DOHH2 (cell line): Measurements from ENCODE around the gene ATP6V0B.

ENCODE experiments used
- EZH2phosphoT487 ChIP-seq: fragments of 200-600 bp; sonication (generic); IDR thresholded peaks from 2 replicates; pipeline ENCODE4 v1.6.1; 2017; ENCODE audit warnings: borderline replicate concordance, mild to moderate bottlenecking, antibody characterized with exemption, low read length, moderate library complexity, mixed read lengths
- TF ChIP-seq, protein P1 (sequence below): fragments of 200-600 bp; sonication (generic); IDR thresholded peaks from one replicate; pipeline ENCODE4 v1.5.1; 2014; ENCODE audit warnings: antibody characterized with exemption, mild to moderate bottlenecking, low read depth, low read length; ENCODE audit not compliant: poor library complexity, severe bottlenecking

DNA sequence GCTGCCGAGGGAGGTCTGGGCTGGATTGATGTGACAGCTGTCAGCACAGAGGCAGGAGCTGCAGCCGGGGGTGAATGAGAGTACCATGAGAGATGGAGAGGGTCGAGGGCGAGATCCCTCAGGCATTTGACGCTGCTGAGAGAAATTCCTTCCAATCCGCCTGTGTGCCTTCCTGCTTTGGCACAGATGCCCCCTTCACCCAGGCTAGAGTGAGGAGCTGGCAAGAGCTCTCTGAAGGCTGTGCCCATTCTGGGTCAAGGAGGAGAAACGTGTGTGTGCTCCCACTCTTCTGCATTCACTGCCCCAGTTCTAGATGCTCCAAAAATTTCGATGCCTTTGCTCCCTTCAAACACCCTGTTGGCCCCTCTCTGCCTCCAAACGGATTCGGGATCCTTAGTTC, 36.4 kb upstream of the ATP6V0B start:
- TF ChIP-seq, protein P1, sequence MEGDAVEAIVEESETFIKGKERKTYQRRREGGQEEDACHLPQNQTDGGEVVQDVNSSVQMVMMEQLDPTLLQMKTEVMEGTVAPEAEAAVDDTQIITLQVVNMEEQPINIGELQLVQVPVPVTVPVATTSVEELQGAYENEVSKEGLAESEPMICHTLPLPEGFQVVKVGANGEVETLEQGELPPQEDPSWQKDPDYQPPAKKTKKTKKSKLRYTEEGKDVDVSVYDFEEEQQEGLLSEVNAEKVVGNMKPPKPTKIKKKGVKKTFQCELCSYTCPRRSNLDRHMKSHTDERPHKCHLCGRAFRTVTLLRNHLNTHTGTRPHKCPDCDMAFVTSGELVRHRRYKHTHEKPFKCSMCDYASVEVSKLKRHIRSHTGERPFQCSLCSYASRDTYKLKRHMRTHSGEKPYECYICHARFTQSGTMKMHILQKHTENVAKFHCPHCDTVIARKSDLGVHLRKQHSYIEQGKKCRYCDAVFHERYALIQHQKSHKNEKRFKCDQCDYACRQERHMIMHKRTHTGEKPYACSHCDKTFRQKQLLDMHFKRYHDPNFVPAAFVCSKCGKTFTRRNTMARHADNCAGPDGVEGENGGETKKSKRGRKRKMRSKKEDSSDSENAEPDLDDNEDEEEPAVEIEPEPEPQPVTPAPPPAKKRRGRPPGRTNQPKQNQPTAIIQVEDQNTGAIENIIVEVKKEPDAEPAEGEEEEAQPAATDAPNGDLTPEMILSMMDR = no peak
- no peak for TF ChIP-seq EZH2phosphoT487
